B cell (primary cell): ENCODE measurements around the gene OR14J1. TPM values are rescaled to one million over a fixed set of nuclear protein-coding genes. Genes with fewer than 3 reads are reported as not detected.

ENCODE experiments used
- ATAC-seq: fragments of 200-7000 bp; cut with Tn5 transposase; one replicate; pipeline ENCODE4 v1.10.0; 2021; ENCODE audit warnings: low read depth, mild to moderate bottlenecking, moderate number of reproducible peaks, moderate library complexity
- CTCF ChIA-PET: fragments of 350-600 bp; sonication (Branson Sonifier 250); formaldehyde crosslinking; loops from one replicate; lab custom pipeline; 2021; ENCODE audit warnings: antibody characterized with exemption, inconsistent platforms; lab: Charles Lee
- POLR2A ChIA-PET: fragments of 350-600 bp; sonication (Branson Sonifier 250); formaldehyde crosslinking; loops from one replicate; lab custom pipeline; 2021; ENCODE audit warnings: antibody characterized with exemption; lab: Charles Lee
- DNase-seq: peaks from one replicate; pipeline ENCODE4 v3.0.0; 2013
- H2AFZ ChIP-seq: 2 replicates; pipeline ENCODE4 v1.6.1; 2012; ENCODE audit warnings: mild to moderate bottlenecking, low read depth, low read length; ENCODE audit not compliant: insufficient read depth, poor library complexity, severe bottlenecking
- H3K27ac ChIP-seq, 2 donors: 1 replicate in 1 of 2; 2 replicates in 1 of 2; pipeline ENCODE4 v1.5.1; 2012 to 2013; ENCODE audit warnings: low read length in 2 of 2, mild to moderate bottlenecking in 2 of 2, moderate library complexity in 1 of 2
- H3K27me3 ChIP-seq, 4 experiments: fragments of 200-600 bp in 1 of 4; sonication (generic) in 1 of 4; replicated peaks in 1 of 4; 1 replicate in 2 of 4; 2 replicates in 2 of 4; pipeline versions ENCODE4 v1.6.1 to v1.7.0; 2013 to 2016; ENCODE audit warnings: low read length in 3 of 4, mild to moderate bottlenecking in 2 of 4, mixed read lengths in 1 of 4, moderate library complexity in 1 of 4; ENCODE audit not compliant: insufficient read depth in 4 of 4, control insufficient read depth in 3 of 4; ENCODE audit errors: control extremely low read depth in 1 of 4
- H3K36me3 ChIP-seq, 2 experiments: replicated peaks in 1 of 2; 1 replicate in 1 of 2; 2 replicates in 1 of 2; pipeline versions ENCODE4 v1.6.1 to v1.7.1; 2013; ENCODE audit warnings: low read length in 1 of 2; ENCODE audit not compliant: insufficient read depth in 2 of 2, control insufficient read depth in 1 of 2; ENCODE audit errors: control extremely low read depth in 1 of 2, extremely low read depth in 1 of 2
- H3K4me1 ChIP-seq, 2 donors: fragments of 200-600 bp in 1 of 2; sonication (generic) in 1 of 2; 1 replicate in 1 of 2; 2 replicates in 1 of 2; pipeline versions ENCODE4 v1.5.1 to v1.6.1; 2013 to 2017; ENCODE audit warnings: low read length in 2 of 2; ENCODE audit not compliant: control insufficient read depth in 2 of 2, insufficient read depth in 2 of 2
- H3K4me2 ChIP-seq: replicated peaks from 2 replicates; pipeline ENCODE3; 2012; ENCODE audit warnings: mild to moderate bottlenecking, low read depth, low read length; ENCODE audit not compliant: poor library complexity, severe bottlenecking
- H3K4me3 ChIP-seq, 5 experiments: fragments of 200-600 bp in 1 of 5; sonication (generic) in 1 of 5; 1 replicate in 3 of 5; 2 replicates in 2 of 5; pipeline versions ENCODE4 v1.5.1 to v1.7.0; 2011 to 2016; ENCODE audit warnings: low read length in 4 of 5, mild to moderate bottlenecking in 4 of 5, low read depth in 2 of 5, control low read depth in 1 of 5, moderate library complexity in 1 of 5; ENCODE audit not compliant: insufficient read depth in 1 of 5; ENCODE audit errors: control extremely low read depth in 1 of 5, extremely low read depth in 1 of 5
- H3K79me2 ChIP-seq: fragments of 200-600 bp; sonication (generic); one replicate; pipeline ENCODE4 v1.6.0; 2016; ENCODE audit warnings: low read length; ENCODE audit not compliant: control insufficient read depth, insufficient read depth
- H3K9ac ChIP-seq: fragments of 200-600 bp; sonication (generic); 2 replicates; pipeline ENCODE4 v1.6.1; 2017; ENCODE audit warnings: mild to moderate bottlenecking, low read length, moderate library complexity
- H3K9me3 ChIP-seq, 3 donors: one replicate each; pipeline versions ENCODE4 v1.6.1 to v1.7.1; 2013; ENCODE audit warnings: low read length in 2 of 3; ENCODE audit not compliant: control insufficient read depth in 2 of 3, insufficient read depth in 1 of 3; ENCODE audit errors: control extremely low read depth in 1 of 3
- H4K20me1 ChIP-seq: 2 replicates; pipeline ENCODE4 v1.6.0; 2012; ENCODE audit warnings: mild to moderate bottlenecking, low read length; ENCODE audit not compliant: insufficient read depth, control insufficient read depth, poor library complexity, severe bottlenecking
- H3K27ac Mint-ChIP-seq: one replicate; pipeline ENCODE4 v1.8.0; 2021; ENCODE audit warnings: mixed read lengths
- H3K27me3 Mint-ChIP-seq: one replicate; pipeline ENCODE4 v1.8.0; 2021; ENCODE audit warnings: mixed read lengths
- H3K4me1 Mint-ChIP-seq: one replicate; pipeline ENCODE4 v1.8.0; 2021; ENCODE audit warnings: mixed read lengths
- H3K4me3 Mint-ChIP-seq: one replicate; pipeline ENCODE4 v1.8.0; 2021; ENCODE audit warnings: mixed read lengths
- H3K9me3 Mint-ChIP-seq: one replicate; pipeline ENCODE4 v1.8.0; 2022; ENCODE audit warnings: mixed read lengths; ENCODE audit not compliant: insufficient read depth
- CTCF ChIP-seq: fragments of 200-600 bp; IDR thresholded peaks from one replicate; pipeline ENCODE4 v1.8.0; 2022; ENCODE audit warnings: antibody characterized with exemption, mild to moderate bottlenecking
- EZH2 ChIP-seq: IDR thresholded peaks from 2 replicates; pipeline ENCODE4 v1.6.1; 2012; ENCODE audit warnings: borderline replicate concordance, low read depth, mild to moderate bottlenecking, moderate library complexity, low read length; ENCODE audit not compliant: insufficient read depth, poor library complexity, severe bottlenecking
- WGBS: methylation state at CpG from one replicate; pipeline ENCODE4 v1.1.5; 2013; ENCODE audit warnings: missing lambda C conversion rate; ENCODE audit not compliant: insufficient coverage; 5-methylcytosine and 5-hydroxymethylcytosine counted together
- intact Hi-C: fragments of 100-400 bp; cut with micrococcal nuclease; formaldehyde crosslinking; loops from one replicate; pipeline ENCODE4 v1.10.0; 2022
- polyA plus RNA-seq: library from polyadenylated mRNA; depleted of rRNA; stranded (reverse); fragments of >200 nt; gene quantifications from 2 replicates; pipeline ENCODE4 v1.2.3, GENCODE V29; 2012
- total RNA-seq, 2 donors: library from RNA; stranded (reverse); fragments of 120-200 nt in 1 of 2; gene quantifications; 1 replicate in 1 of 2; 2 replicates in 1 of 2; pipeline versions ENCODE4 v1.2.3 to v1.2.4, GENCODE V29; 2013 to 2022

OR14J1 gene
- total and polyA plus RNA-seq, 2 donors (not counting 1 experiment from before 2014, with no cell fraction given) = not detected

- CTCF ChIA-PET = no interaction called here
- Histone ChIP-seq H2AFZ (no peak overlapping the region), H3K4me3 (no peak overlapping the region), H3K9ac (no peak overlapping the region), H3K9me3 (no peaks in the 10 kb centered on the region), H3K79me2 (no peaks in the 10 kb centered on the region), H3K4me2 (no peak overlapping the region), H3K4me1 (no peaks in the 10 kb centered on the region), H3K27me3 (peaks cover 0 to 3% (median 0%) of the 10 kb centered on the region in 4 experiments), H3K27ac (no peak overlapping the region), H3K36me3 (no peaks in the 10 kb centered on the region), H4K20me1 (no peaks in the 10 kb centered on the region)
- Mint-ChIP-seq H3K27me3 (peaks cover 25% of the 10 kb centered on the region), H3K4me3 (no peak overlapping the region), H3K4me1 (no peaks in the 10 kb centered on the region), H3K9me3 (no peaks in the 10 kb centered on the region), H3K27ac (no peak overlapping the region)
- no peak for ATAC-seq
- DNase-seq = no peak
- no CpG with 5 or more reads among the region's 4 CpGs for WGBS
- POLR2A ChIA-PET = no interaction called here
- intact Hi-C loops = no loop called here
- TF ChIP-seq EZH2 = no peak
- TF ChIP-seq CTCF = no peak
Measured at GRCh38 chr6:29325777-29326176, 24.3 kb downstream of the OR14J1 start.

GRCh38 chr6:29332676-29333075, 31.2 kb downstream of the OR14J1 start:
- ChIA-PET POLR2A (no interaction called here), CTCF (no interaction called here)
- DNase-seq = no peak
- Histone ChIP-seq H3K9me3 (no peaks in the 10 kb centered on the region), H3K36me3 (no peaks in the 10 kb centered on the region), H4K20me1 (no peaks in the 10 kb centered on the region), H2AFZ (no peak overlapping the region), H3K4me2 (no peak overlapping the region), H3K27ac (no peak overlapping the region), H3K79me2 (no peaks in the 10 kb centered on the region), H3K4me1 (no peaks in the 10 kb centered on the region), H3K4me3 (no peak overlapping the region), H3K27me3 (no peaks in the 10 kb centered on the region), H3K9ac (no peak overlapping the region)
- Mint-ChIP-seq H3K4me3 (no peak overlapping the region), H3K27me3 (peaks cover 37% of the 10 kb centered on the region), H3K4me1 (no peaks in the 10 kb centered on the region), H3K27ac (no peak overlapping the region), H3K9me3 (peaks cover 2% of the 10 kb centered on the region)
- no peak for ATAC-seq
- intact Hi-C loops = no loop called here
- TF ChIP-seq EZH2 (no peak), CTCF (no peak)
